H1 (cell line): ENCODE measurements around the gene NFIA. TPM values are rescaled to one million over a fixed set of nuclear protein-coding genes. Genes with fewer than 3 reads are reported as not detected.

Experiments used
- CTCF ChIA-PET: fragments of 300-600 bp; sonication (Branson Sonifier 250); formaldehyde crosslinking; loops from one replicate; lab custom pipeline; 2021; ENCODE audit not compliant: partially characterized antibody; lab: Charles Lee
- POLR2A ChIA-PET: fragments of 300-600 bp; sonication (Branson Sonifier 250); formaldehyde crosslinking; loops from one replicate; lab custom pipeline; 2021; ENCODE audit warnings: inconsistent platforms; ENCODE audit not compliant: partially characterized antibody; lab: Charles Lee
- DNase-seq, 2 experiments: peaks; one replicate each; pipeline versions ENCODE4 v3.0.0 to v3.0.0-alpha.2; 2010 to 2022; ENCODE audit warnings: low spot score in 2 of 2, low read depth in 1 of 2, mixed read lengths in 1 of 2
- FAIRE-seq: peaks from 2 replicates; lab custom pipeline; 2011; peaks lifted over from hg19 to GRCh38; lab: Jason Lieb, UNC
- H2AFZ ChIP-seq: 2 replicates; pipeline ENCODE4 v1.8.1; 2012; ENCODE audit warnings: low read length, inconsistent platforms
- H2AK5ac ChIP-seq: 2 replicates; pipeline ENCODE4 v1.6.1; 2013; ENCODE audit warnings: low read depth, low read length
- H2BK120ac ChIP-seq: replicated peaks from 2 replicates; pipeline ENCODE3; 2013; ENCODE audit warnings: low read depth, low read length, inconsistent platforms
- H2BK12ac ChIP-seq: 2 replicates; pipeline ENCODE4 v1.6.1; 2013; ENCODE audit warnings: low read depth, low read length
- H2BK15ac ChIP-seq: 2 replicates; pipeline ENCODE4 v1.6.1; 2013; ENCODE audit warnings: low read length
- H2BK20ac ChIP-seq: 2 replicates; pipeline ENCODE4 v1.6.1; 2013; ENCODE audit warnings: low read length
- H2BK5ac ChIP-seq: 2 replicates; pipeline ENCODE4 v1.6.1; 2013; ENCODE audit warnings: low read depth, low read length
- H3K14ac ChIP-seq: 2 replicates; pipeline ENCODE4 v1.6.1; 2013; ENCODE audit warnings: inconsistent platforms; ENCODE audit not compliant: insufficient read length
- H3K18ac ChIP-seq: 2 replicates; pipeline ENCODE4 v1.6.1; 2013; ENCODE audit warnings: low read length; ENCODE audit errors: extremely low read depth
- H3K23ac ChIP-seq: 2 replicates; pipeline ENCODE4 v1.6.1; 2013; ENCODE audit warnings: inconsistent platforms; ENCODE audit not compliant: insufficient read length
- H3K23me2 ChIP-seq: 2 replicates; pipeline ENCODE4 v1.6.1; 2013; ENCODE audit warnings: low read depth, low read length
- H3K27ac ChIP-seq: 2 replicates; pipeline ENCODE4 v1.6.1; 2011; ENCODE audit warnings: low read depth, low read length, inconsistent platforms
- H3K27me3 ChIP-seq, 4 experiments: replicated peaks in 1 of 4; 1 replicate in 1 of 4; 2 replicates in 3 of 4; pipeline versions ENCODE4 v1.6.1 to v1.8.1; 2011 to 2013; ENCODE audit warnings: low read length in 3 of 4, mild to moderate bottlenecking in 3 of 4, inconsistent platforms in 2 of 4, mixed read lengths in 2 of 4, moderate library complexity in 1 of 4; ENCODE audit not compliant: control insufficient read depth in 3 of 4, insufficient read depth in 3 of 4; ENCODE audit errors: extremely low read depth in 1 of 4
- H3K36me3 ChIP-seq, 4 experiments: 2 replicates each; pipeline versions ENCODE4 v1.6.1 to v1.8.1; 2011 to 2013; ENCODE audit warnings: mild to moderate bottlenecking in 4 of 4, low read length in 3 of 4, moderate library complexity in 2 of 4, control low read depth in 1 of 4, inconsistent platforms in 1 of 4; ENCODE audit not compliant: insufficient read depth in 4 of 4, control insufficient read depth in 2 of 4
- H3K4ac ChIP-seq: replicated peaks from 2 replicates; pipeline ENCODE3; 2013; ENCODE audit warnings: low read length, low read depth, mixed read lengths, inconsistent platforms; ENCODE audit not compliant: insufficient read length
- H3K4me1 ChIP-seq, 4 experiments: replicated peaks in 1 of 4; 1 replicate in 1 of 4; 2 replicates in 3 of 4; pipeline versions ENCODE4 v1.6.1 to v1.8.1; 2011 to 2013; ENCODE audit warnings: low read length in 3 of 4, inconsistent platforms in 2 of 4, mixed read lengths in 1 of 4; ENCODE audit not compliant: insufficient read depth in 4 of 4, control insufficient read depth in 3 of 4
- H3K4me2 ChIP-seq, 2 experiments: 2 replicates each; pipeline versions ENCODE4 v1.6.1 to v1.8.1; 2011 to 2013; ENCODE audit warnings: low read depth in 2 of 2, low read length in 2 of 2, control low read depth in 1 of 2, inconsistent platforms in 1 of 2, mild to moderate bottlenecking in 1 of 2; ENCODE audit not compliant: insufficient read depth in 1 of 2
- H3K4me3 ChIP-seq, 4 experiments: fragments of 200-600, 300-600 bp in 1 of 4; sonication (generic), shearing (Covaris generic), sonication (Bioruptor Twin) in 1 of 4; 2 replicates each; pipeline versions ENCODE4 v1.5.1 to v1.8.1; 2011 to 2016; ENCODE audit warnings: low read length in 4 of 4, low read depth in 3 of 4, control low read depth in 2 of 4, inconsistent platforms in 2 of 4, mild to moderate bottlenecking in 2 of 4, mixed read lengths in 1 of 4, moderate library complexity in 1 of 4; ENCODE audit not compliant: insufficient read depth in 2 of 4; ENCODE audit errors: extremely low read depth in 1 of 4
- H3K56ac ChIP-seq: replicated peaks from 2 replicates; pipeline ENCODE3; 2013; ENCODE audit warnings: low read depth, mild to moderate bottlenecking, mixed read lengths, low read length, inconsistent platforms; ENCODE audit not compliant: insufficient read length
- H3K79me1 ChIP-seq: 2 replicates; pipeline ENCODE4 v1.6.1; 2013; ENCODE audit warnings: low read depth, low read length, control low read depth
- H3K79me2 ChIP-seq, 2 experiments: 2 replicates each; pipeline versions ENCODE4 v1.6.1 to v1.8.1; 2012 to 2013; ENCODE audit warnings: low read length in 2 of 2, mild to moderate bottlenecking in 2 of 2, inconsistent platforms in 1 of 2; ENCODE audit not compliant: insufficient read depth in 2 of 2, control insufficient read depth in 1 of 2
- H3K9ac ChIP-seq, 4 experiments: replicated peaks in 1 of 4; 1 replicate in 1 of 4; 2 replicates in 3 of 4; pipeline versions ENCODE4 v1.6.1 to v1.8.1; 2011 to 2013; ENCODE audit warnings: low read depth in 3 of 4, low read length in 3 of 4, control low read depth in 2 of 4, mild to moderate bottlenecking in 2 of 4, moderate library complexity in 2 of 4, inconsistent platforms in 1 of 4; ENCODE audit errors: extremely low read depth in 1 of 4
- H3K9me3 ChIP-seq, 2 experiments: 2 replicates each; pipeline versions ENCODE4 v1.6.1 to v1.8.1; 2012 to 2013; ENCODE audit warnings: mild to moderate bottlenecking in 2 of 2, moderate library complexity in 2 of 2, control low read depth in 1 of 2, inconsistent platforms in 1 of 2, low read depth in 1 of 2, low read length in 1 of 2, mixed read lengths in 1 of 2; ENCODE audit not compliant: insufficient read depth in 2 of 2
- H4K20me1 ChIP-seq, 2 experiments: replicated peaks in 1 of 2; 2 replicates each; pipeline versions ENCODE3 to v1.8.1; 2011 to 2013; ENCODE audit warnings: inconsistent platforms in 2 of 2, low read length in 2 of 2, mild to moderate bottlenecking in 1 of 2; ENCODE audit not compliant: insufficient read depth in 2 of 2, control insufficient read depth in 1 of 2
- H4K5ac ChIP-seq: 2 replicates; pipeline ENCODE4 v1.6.1; 2013; ENCODE audit warnings: low read length, low read depth, mixed read lengths, inconsistent platforms; ENCODE audit not compliant: insufficient read length
- H4K8ac ChIP-seq: 2 replicates; pipeline ENCODE4 v1.8.0; 2013; ENCODE audit warnings: mild to moderate bottlenecking, moderate library complexity, low read length, inconsistent platforms; ENCODE audit not compliant: insufficient read depth; ENCODE audit errors: extremely low read depth
- H4K91ac ChIP-seq: replicated peaks from 2 replicates; pipeline ENCODE3; 2013; ENCODE audit warnings: low read length, mixed read lengths, inconsistent platforms; ENCODE audit not compliant: insufficient read length
- BCL11A ChIP-seq, 2 experiments: IDR thresholded peaks; one replicate each; pipeline ENCODE4 v1.6.1; 2011; ENCODE audit warnings: low read depth in 2 of 2, low read length in 2 of 2, mild to moderate bottlenecking in 2 of 2
- CBX8 ChIP-seq: fragments of 300-800, 300-1000 bp; sonication (generic); IDR thresholded peaks from 2 replicates; pipeline ENCODE4 v1.7.1; 2016; ENCODE audit warnings: low read depth, low read length, borderline replicate concordance
- GTF2F1 ChIP-seq: IDR thresholded peaks from 2 replicates; pipeline ENCODE4 v1.6.1; 2012; ENCODE audit warnings: low read depth, low read length, improper control_type of control experiment, borderline replicate concordance
- RAD21 ChIP-seq, 2 experiments: IDR thresholded peaks in 1 of 2; conservative IDR thresholded peaks in 1 of 2; 2 replicates each; pipeline ENCODE4 v1.6.1; 2011; ENCODE audit warnings: low read depth in 2 of 2, low read length in 2 of 2, improper control_type of control experiment in 1 of 2, inconsistent platforms in 1 of 2, mild to moderate bottlenecking in 1 of 2, moderate library complexity in 1 of 2
- RBBP5 ChIP-seq: IDR thresholded peaks from 2 replicates; pipeline ENCODE4 v1.7.1; 2012; ENCODE audit warnings: low read depth, mild to moderate bottlenecking, inconsistent platforms, low read length, moderate library complexity, borderline replicate concordance
- RXRA ChIP-seq: IDR thresholded peaks from 2 replicates; pipeline ENCODE4 v1.6.1; 2011; ENCODE audit warnings: low read depth, mild to moderate bottlenecking, low read length, moderate library complexity; ENCODE audit not compliant: insufficient read depth
- SP2 ChIP-seq: IDR thresholded peaks from 2 replicates; pipeline ENCODE4 v1.6.1; 2012; ENCODE audit warnings: mild to moderate bottlenecking, low read length, inconsistent platforms
- TBP ChIP-seq: IDR thresholded peaks from 2 replicates; pipeline ENCODE4 v1.6.1; 2011; ENCODE audit warnings: low read depth, low read length, improper control_type of control experiment
- TCF12 ChIP-seq: IDR thresholded peaks from 2 replicates; pipeline ENCODE4 v1.6.1; 2011; ENCODE audit warnings: low read depth, mild to moderate bottlenecking, low read length
- WGBS, 2 experiments: shearing (Covaris generic) in 1 of 2; methylation state at CpG; one replicate each; pipeline versions ENCODE4 v1.1.6 to v1.1.7; 2013 to 2015; ENCODE audit warnings: low lambda C conversion rate in 2 of 2, mixed read lengths in 2 of 2, inconsistent platforms in 1 of 2, low coverage in 1 of 2, missing lambda C conversion rate in 1 of 2; ENCODE audit not compliant: insufficient replicate concordance in 2 of 2, insufficient coverage in 1 of 2, insufficient read length in 1 of 2; ENCODE audit errors: extremely low coverage in 1 of 2, missing lambda C conversion rate in 1 of 2; 5-methylcytosine and 5-hydroxymethylcytosine counted together
- polyA plus RNA-seq, 7 experiments: library from polyadenylated mRNA; depleted of rRNA in 3 of 7; stranded (reverse) in 5 of 7; unstranded in 2 of 7; fragments of >200 nt in 5 of 7; fragments of 200-250 nt in 2 of 7; gene quantifications; 1 replicate in 5 of 7; 2 replicates in 1 of 7; 4 replicates in 1 of 7; pipeline versions ENCODE4 v1.2.1 to v1.2.3, GENCODE V29; 2011 to 2013; ENCODE audit warnings: missing spikeins in 2 of 7, mixed read lengths in 2 of 7
- total RNA-seq: library from RNA; stranded (reverse); fragmentation: NEBNext Ultra II Directional; extraction: Animal tissue kit (Norgen Biotek cat#: 25700); gene quantifications from 2 replicates; pipeline ENCODE4 v1.2.1, GENCODE V29; 2021

NFIA gene
- total and polyA plus RNA-seq, 2 of the 8 experiments (the other 6 are each of a cell fraction or from before 2014, with no cell fraction given): 1.8 to 2.3 TPM

- Histone ChIP-seq H3K79me1 (no peaks in the 10 kb centered on the region), H3K4me3 (no peak overlapping the region), H3K36me3 (no peaks in the 10 kb centered on the region), H3K4me2 (no peak overlapping the region), H3K9me3 (no peaks in the 10 kb centered on the region), H3K23ac (no peak overlapping the region), H3K27me3 (no peaks in the 10 kb centered on the region), H2AFZ (no peak overlapping the region), H4K20me1 (no peaks in the 10 kb centered on the region), H3K9ac (no peak overlapping the region), H4K91ac (no peak overlapping the region), H4K8ac (no peak overlapping the region), H3K56ac (no peak overlapping the region), H3K4me1 (no peaks in the 10 kb centered on the region), H3K23me2 (no peaks in the 10 kb centered on the region), H3K14ac (no peak overlapping the region), H3K4ac (no peak overlapping the region), H3K79me2 (no peaks in the 10 kb centered on the region), H2BK12ac (no peak overlapping the region), H2BK20ac (no peak overlapping the region), H3K27ac (no peak overlapping the region), H2AK5ac (no peak overlapping the region), H2BK15ac (no peak overlapping the region), H4K5ac (no peak overlapping the region), H2BK120ac (no peak overlapping the region), H3K18ac (no peak overlapping the region), H2BK5ac (no peak overlapping the region)
- CTCF ChIA-PET: interaction anchor here (0.8 to 1.2 kb wide), 2 partner anchors 10 to 14 kb away, joined by 3 read pairs; no protein-coding TSS in a partner anchor
- FAIRE-seq (no peak), DNase-seq (no peak)
- WGBS, 2 experiments: 86% methylated on average over 4 of the region's 4 CpGs; no CpG with 5 or more reads in 1 of the 2 experiments
- POLR2A ChIA-PET: no interaction called here
- TF ChIP-seq SP2 (no peak), TCF12 (no peak), BCL11A (IDR thresholded peaks at IDR 0.05; ENCODE audit: low read depth in 2 of 2, low read length in 2 of 2) (no peak), CBX8 (no peak), GTF2F1 (no peak), RBBP5 (no peak), RAD21 (IDR thresholded peaks at IDR 0.05 in 1 of 2, conservative IDR thresholded peaks at IDR 0.05 in 1 of 2; ENCODE audit: low read depth in 2 of 2, low read length in 2 of 2) (no peak), TBP (no peak), RXRA (no peak)
Observed at GRCh38 chr1:61506944-61507500, 424.7 kb downstream of the NFIA start.
